ENCODE measurements around the gene PIK3R3.
A peak's percentile ranks its signal among the peaks of the same experiment; 100 is the strongest.

The PIK3R3 gene

GRCh38 chr1:46132529-46133180, at the start of gene PIK3R3:
Gene PIK3R3, minus strand, starts transcription at chr1:46132629. Its CDS starts 677 bp downstream, at chr1:46131952.
- DNase-seq: peak; percentile 90
- Mint-ChIP-seq H3K4me3 (peak within 1 kb of the TSS; percentile 92), H3K36me3 (ENCODE audit: low read depth) (no peaks in the 10 kb centered on the region), H3K27ac (peak within 1 kb of the TSS; percentile 98), H3K9me3 (no peaks in the 10 kb centered on the region), H3K27me3 (peaks cover 55% of the 10 kb centered on the region), H3K4me1 (peaks cover 34% of the 10 kb centered on the region)
- peak; percentile 97 for ATAC-seq

- no peaks in the 10 kb centered on the region for H3K36me3 Mint-ChIP-seq (ENCODE audit: low read depth)
- ATAC-seq (no peak), DNase-seq (no peak)
- no peaks in the 10 kb centered on the region for H3K27me3 Mint-ChIP-seq
- H3K4me3 Mint-ChIP-seq: no peak overlapping the region
- H3K9me3 Mint-ChIP-seq: no peaks in the 10 kb centered on the region
- no peak overlapping the region for H3K27ac Mint-ChIP-seq
- H3K4me1 Mint-ChIP-seq: peaks cover 24% of the 10 kb centered on the region
Observed at GRCh38 chr1:46181343-46182260, 49.2 kb upstream of the PIK3R3 start.

GRCh38 chr1:46180082-46180616, 47.7 kb upstream of the PIK3R3 start:
- peaks cover 15% of the 10 kb centered on the region for H3K4me1 Mint-ChIP-seq

GRCh38 chr1:46179138-46180081, 47.0 kb upstream of the PIK3R3 start:
- Mint-ChIP-seq H3K27ac (no peak overlapping the region), H3K27me3 (no peaks in the 10 kb centered on the region)

More at GRCh38 chr1:46180082-46180616, 47.7 kb upstream of the PIK3R3 start:
- Mint-ChIP-seq H3K36me3 (ENCODE audit: low read depth) (no peaks in the 10 kb centered on the region), H3K9me3 (no peaks in the 10 kb centered on the region), H3K27me3 (no peaks in the 10 kb centered on the region), H3K27ac (no peak overlapping the region), H3K4me3 (no peak overlapping the region)
- ATAC-seq: no peak
- DNase-seq: peak; percentile 26

GRCh38 chr1:46176211-46176865, 43.9 kb upstream of the PIK3R3 start, which contains the start of gene P3R3URF:
Gene P3R3URF, minus strand, starts transcription at chr1:46176488. Its CDS starts 17 bp downstream, at chr1:46176471.
- no peaks in the 10 kb centered on the region for H3K4me1 Mint-ChIP-seq

More at GRCh38 chr1:46179138-46180081, 47.0 kb upstream of the PIK3R3 start:
- Mint-ChIP-seq H3K36me3 (ENCODE audit: low read depth) (no peaks in the 10 kb centered on the region), H3K4me3 (no peak overlapping the region), H3K4me1 (peaks cover 7% of the 10 kb centered on the region), H3K9me3 (no peaks in the 10 kb centered on the region)
- DNase-seq: peak; percentile 66
- peak; percentile 76 for ATAC-seq

GRCh38 chr1:46175243-46175642, 42.8 kb upstream of the PIK3R3 start:
- ATAC-seq: no peak

More at GRCh38 chr1:46176211-46176865, 43.9 kb upstream of the PIK3R3 start, which contains the start of gene P3R3URF:
- no peaks in the 10 kb centered on the region for H3K9me3 Mint-ChIP-seq
- H3K27ac Mint-ChIP-seq: no peak within 1 kb of the TSS
- no peak for ATAC-seq
- no peaks in the 10 kb centered on the region for H3K36me3 Mint-ChIP-seq (ENCODE audit: low read depth)
- no peak for DNase-seq
- no peak within 1 kb of the TSS for H3K4me3 Mint-ChIP-seq
- no peaks in the 10 kb centered on the region for H3K27me3 Mint-ChIP-seq

GRCh38 chr1:46174448-46175231, 42.2 kb upstream of the PIK3R3 start, which contains the start of gene TSPAN1:
Gene TSPAN1, plus strand, starts transcription at chr1:46175087. Its CDS starts 6,021 bp downstream, at chr1:46181108.
- no peak for DNase-seq
- Mint-ChIP-seq H3K27ac (no peak within 1 kb of the TSS), H3K4me3 (no peak within 1 kb of the TSS), H3K4me1 (no peaks in the 10 kb centered on the region), H3K36me3 (ENCODE audit: low read depth) (no peaks in the 10 kb centered on the region), H3K9me3 (no peaks in the 10 kb centered on the region), H3K27me3 (no peaks in the 10 kb centered on the region)
- ATAC-seq: no peak

More at GRCh38 chr1:46175243-46175642, 42.8 kb upstream of the PIK3R3 start:
- Mint-ChIP-seq H3K27ac (no peak overlapping the region), H3K27me3 (no peaks in the 10 kb centered on the region), H3K4me3 (no peak overlapping the region), H3K36me3 (ENCODE audit: low read depth) (no peaks in the 10 kb centered on the region), H3K9me3 (no peaks in the 10 kb centered on the region), H3K4me1 (no peaks in the 10 kb centered on the region)
- DNase-seq: no peak

- H3K36me3 Mint-ChIP-seq (ENCODE audit: low read depth): no peaks in the 10 kb centered on the region
- ATAC-seq (no peak), DNase-seq (no peak)
- no peaks in the 10 kb centered on the region for H3K4me1 Mint-ChIP-seq
- H3K4me3 Mint-ChIP-seq: no peak overlapping the region
- H3K27ac Mint-ChIP-seq: no peak overlapping the region
- no peaks in the 10 kb centered on the region for H3K9me3 Mint-ChIP-seq
- H3K27me3 Mint-ChIP-seq: no peaks in the 10 kb centered on the region
Observed at GRCh38 chr1:46173361-46173856, 41.0 kb upstream of the PIK3R3 start.

GRCh38 chr1:46172321-46172720, 39.9 kb upstream of the PIK3R3 start:
- no peak for DNase-seq
- H3K27me3 Mint-ChIP-seq: peaks cover 2% of the 10 kb centered on the region
- H3K9me3 Mint-ChIP-seq: no peaks in the 10 kb centered on the region
- peaks cover 5% of the 10 kb centered on the region for H3K4me1 Mint-ChIP-seq
- no peaks in the 10 kb centered on the region for H3K36me3 Mint-ChIP-seq (ENCODE audit: low read depth)
- no peak overlapping the region for H3K27ac Mint-ChIP-seq
- no peak overlapping the region for H3K4me3 Mint-ChIP-seq
- ATAC-seq: no peak

GRCh38 chr1:46171871-46172270, 39.4 kb upstream of the PIK3R3 start:
- Mint-ChIP-seq H3K4me3 (no peak overlapping the region), H3K27ac (no peak overlapping the region), H3K9me3 (no peaks in the 10 kb centered on the region), H3K27me3 (peaks cover 2% of the 10 kb centered on the region), H3K4me1 (peaks cover 9% of the 10 kb centered on the region), H3K36me3 (ENCODE audit: low read depth) (no peaks in the 10 kb centered on the region)
- DNase-seq: no peak
- no peak for ATAC-seq

- no peaks in the 10 kb centered on the region for H3K36me3 Mint-ChIP-seq (ENCODE audit: low read depth)
- no peak overlapping the region for H3K27ac Mint-ChIP-seq
- peaks cover 14% of the 10 kb centered on the region for H3K4me1 Mint-ChIP-seq
- no peak for DNase-seq
- no peaks in the 10 kb centered on the region for H3K9me3 Mint-ChIP-seq
- peaks cover 2% of the 10 kb centered on the region for H3K27me3 Mint-ChIP-seq
- ATAC-seq: no peak
- no peak overlapping the region for H3K4me3 Mint-ChIP-seq
Observed at GRCh38 chr1:46171351-46171750, 38.9 kb upstream of the PIK3R3 start.

GRCh38 chr1:46169811-46170454, 37.5 kb upstream of the PIK3R3 start:
- Mint-ChIP-seq H3K27ac (no peak overlapping the region), H3K9me3 (no peaks in the 10 kb centered on the region), H3K27me3 (peaks cover 2% of the 10 kb centered on the region), H3K4me3 (no peak overlapping the region), H3K4me1 (peaks cover 17% of the 10 kb centered on the region), H3K36me3 (ENCODE audit: low read depth) (no peaks in the 10 kb centered on the region)
- DNase-seq (no peak), ATAC-seq (no peak)

All from activated naive CD8-positive, alpha-beta T cell treated with anti-CD3 and anti-CD28 coated beads, Interleukin-2, amount 50 U/mL, for 24 hours (primary cell).